ENCODE results near the gene GSE1. TPM values are rescaled to one million over a fixed set of nuclear protein-coding genes. Genes with fewer than 3 reads are reported as not detected.

The GSE1 gene
- total and polyA plus RNA-seq, 2 experiments from 2014 or later = 27.9 to 43.5 TPM

GRCh38 chr16:85667261-85667660 is 54.1 kb downstream of the GSE1 start:
- Histone ChIP-seq H3K36me3 (replicated peaks; ENCODE audit: insufficient read depth, low read depth) (no peaks in the 10 kb centered on the region), H3K27me3 (no peaks in the 10 kb centered on the region)
- no peak for TF ChIP-seq CTCF (IDR thresholded peaks at IDR 0.05; ENCODE audit: poor library complexity)

DNA sequence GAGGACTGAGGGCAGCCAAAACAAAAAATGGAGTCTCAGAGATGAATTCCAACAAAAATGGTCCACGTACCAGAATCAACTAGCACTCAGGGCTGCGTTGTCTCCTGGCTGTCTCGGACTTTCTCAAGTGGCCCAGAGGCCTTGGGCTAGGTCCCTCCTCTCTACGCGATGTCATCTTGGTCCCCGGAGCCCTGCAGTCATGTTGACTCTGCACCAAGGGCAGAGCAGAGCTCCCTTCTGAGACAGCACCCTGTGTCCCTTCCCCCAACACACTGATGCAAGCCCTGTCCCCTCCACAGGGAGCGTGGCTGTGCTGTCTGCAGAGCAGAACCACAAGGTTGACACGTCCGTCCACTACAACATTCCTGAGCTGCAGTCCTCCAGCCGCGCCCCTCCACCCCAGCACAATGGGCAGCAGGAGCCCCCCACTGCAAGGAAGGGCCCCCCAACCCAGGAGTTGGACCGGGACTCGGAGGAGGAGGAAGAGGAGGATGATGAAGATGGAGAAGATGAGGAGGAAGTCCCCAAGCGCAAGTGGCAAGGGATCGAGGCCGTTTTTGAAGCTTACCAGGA is 54.8 kb downstream of the GSE1 start:
- Histone ChIP-seq H3K79me2 (no peaks in the 10 kb centered on the region), H3K9me2 (replicated peaks; ENCODE audit: insufficient read depth) (no peaks in the 10 kb centered on the region), H3K9me3 (ENCODE audit: low read depth) (no peaks in the 10 kb centered on the region), H2AFZ (no peak overlapping the region), H3K36me3 (replicated peaks; ENCODE audit: insufficient read depth, low read depth) (no peaks in the 10 kb centered on the region), H3K4me1 (ENCODE audit: insufficient read depth) (no peaks in the 10 kb centered on the region), H3K4me3 (no peak overlapping the region), H4K20me1 (ENCODE audit: insufficient read depth, poor library complexity, severe bottlenecking) (no peaks in the 10 kb centered on the region), H3K27me3 (no peaks in the 10 kb centered on the region), H3K27ac (no peak overlapping the region), H3K4me2 (no peak overlapping the region)
- TF ChIP-seq CTCF (IDR thresholded peaks at IDR 0.05; ENCODE audit: poor library complexity) = no peak
- TF ChIP-seq EZH2 (IDR thresholded peaks at IDR 0.05; ENCODE audit: borderline replicate concordance) = no peak
- no peak for TF ChIP-seq EZH2phosphoT487 (IDR thresholded peaks at IDR 0.05; ENCODE audit: low read depth, severe bottlenecking, unreplicated experiment)
- no peak for DNase-seq (ENCODE audit: low spot score)
- WGBS (ENCODE audit: low lambda C conversion rate, missing lambda C conversion rate) = 94% methylated on average over 16 of the region's 16 CpGs

More at GRCh38 chr16:85667261-85667660, 54.1 kb downstream of the GSE1 start:
- Histone ChIP-seq H3K4me2 (no peak overlapping the region), H3K27ac (no peak overlapping the region), H4K20me1 (ENCODE audit: insufficient read depth, poor library complexity, severe bottlenecking) (no peaks in the 10 kb centered on the region), H3K4me1 (ENCODE audit: insufficient read depth) (no peaks in the 10 kb centered on the region), H3K9me2 (replicated peaks; ENCODE audit: insufficient read depth) (no peaks in the 10 kb centered on the region), H3K4me3 (no peak overlapping the region), H3K79me2 (no peaks in the 10 kb centered on the region), H3K9me3 (ENCODE audit: low read depth) (no peaks in the 10 kb centered on the region), H2AFZ (no peak overlapping the region)
- WGBS (ENCODE audit: low lambda C conversion rate, missing lambda C conversion rate) = 96% methylated on average over 9 of the region's 9 CpGs
- no peak for DNase-seq (ENCODE audit: low spot score)

- WGBS (ENCODE audit: low lambda C conversion rate, missing lambda C conversion rate) = 96% methylated on average over 10 of the region's 10 CpGs
- H3K27ac ChIP-seq = no peak overlapping the region
- H2AFZ ChIP-seq = no peak overlapping the region
- H3K4me2 ChIP-seq = no peak overlapping the region
- no peaks in the 10 kb centered on the region for H3K27me3 ChIP-seq
- peaks cover 1% of the 10 kb centered on the region for H4K20me1 ChIP-seq (ENCODE audit: insufficient read depth, poor library complexity, severe bottlenecking)
- no peaks in the 10 kb centered on the region for H3K4me1 ChIP-seq (ENCODE audit: insufficient read depth)
- H3K4me3 ChIP-seq = no peak overlapping the region
- DNase-seq (ENCODE audit: low spot score) = no peak
- H3K9me3 ChIP-seq (ENCODE audit: low read depth) = no peaks in the 10 kb centered on the region
- H3K9me2 ChIP-seq (replicated peaks; ENCODE audit: insufficient read depth) = no peaks in the 10 kb centered on the region
- no peaks in the 10 kb centered on the region for H3K36me3 ChIP-seq (replicated peaks; ENCODE audit: insufficient read depth, low read depth)
- TF ChIP-seq CTCF (IDR thresholded peaks at IDR 0.05; ENCODE audit: poor library complexity) (no peak), EZH2phosphoT487 (IDR thresholded peaks at IDR 0.05; ENCODE audit: low read depth, severe bottlenecking, unreplicated experiment) (no peak), EZH2 (IDR thresholded peaks at IDR 0.05; ENCODE audit: borderline replicate concordance) (no peak)
- H3K79me2 ChIP-seq = no peaks in the 10 kb centered on the region
These were observed 55.7 kb downstream of the GSE1 start for GRCh38 chr16:85668676-85669424.
